HG03469 (cell line): ENCODE data around the gene YJU2.

ENCODE experiments used
- ATAC-seq: cut with Tn5 transposase; IDR thresholded peaks from one replicate; pipeline ENCODE4 v1.9.1; 2021; ENCODE audit warnings: mild to moderate bottlenecking, moderate library complexity, moderate number of reproducible peaks; ENCODE audit not compliant: unreplicated experiment

YJU2 gene

GRCh38 chr19:4295972-4296771 lies 49.3 kb downstream of the YJU2 start:
- ATAC-seq = no peak

- no peak for ATAC-seq
Measured at GRCh38 chr19:4297901-4298809, 51.3 kb downstream of the YJU2 start.

- ATAC-seq = no peak
Measured at GRCh38 chr19:4298810-4299550, 52.1 kb downstream of the YJU2 start.

- no peak for ATAC-seq
Measured at GRCh38 chr19:4300589-4300988, 53.7 kb downstream of the YJU2 start.

- ATAC-seq = no peak
Measured at GRCh38 chr19:4301590-4302242, 54.8 kb downstream of the YJU2 start.

- no peak for ATAC-seq
Measured at GRCh38 chr19:4302243-4302640, 55.4 kb downstream of the YJU2 start, which contains the start of gene TMIGD2. TSS of gene TMIGD2 (minus strand) at chr19:4302389. CDS start at chr19:4302385, 4 bp downstream.

- no peak for ATAC-seq
Measured at GRCh38 chr19:4303819-4304537, 57.1 kb downstream of the YJU2 start.

GRCh38 chr19:4304538-4305256 lies 57.8 kb downstream of the YJU2 start, which contains the start of gene FSD1:
TSS of gene FSD1 (plus strand) at chr19:4304598. CDS start at chr19:4304747, 149 bp downstream.
- no peak for ATAC-seq

GRCh38 chr19:4305257-4305612 lies 58.4 kb downstream of the YJU2 start:
- ATAC-seq = no peak

- no peak for ATAC-seq
Measured at GRCh38 chr19:4305659-4306058, 58.8 kb downstream of the YJU2 start.

- no peak for ATAC-seq
Measured at GRCh38 chr19:4310247-4311121, 63.6 kb downstream of the YJU2 start.

GRCh38 chr19:4313847-4314490 lies 67.1 kb downstream of the YJU2 start:
- no peak for ATAC-seq

- ATAC-seq = no peak
Measured at GRCh38 chr19:4316956-4317355, 70.1 kb downstream of the YJU2 start.

- no peak for ATAC-seq
Measured at GRCh38 chr19:4318460-4318859, 71.6 kb downstream of the YJU2 start.
